Measurements from ENCODE around the gene TMC2. TPM values are rescaled to one million over a fixed set of nuclear protein-coding genes. Genes with fewer than 3 reads are reported as not detected.

TMC2 gene
- total RNA-seq, 1 experiment from 2014 or later, result not detected

- no peaks in the 10 kb centered on the region for H3K4me1 Mint-ChIP-seq
- no peak for ATAC-seq
- TF ChIP-seq ESRRA (CRISPR knock-in tag; IDR thresholded peaks at IDR 0.05; ENCODE audit: borderline replicate concordance), result no peak
- CTCF ChIA-PET, result no interaction called here
- no peak overlapping the region for H3K4me3 Mint-ChIP-seq
- no peak for DNase-seq (ENCODE audit: low spot score)
- peaks cover 32% of the 10 kb centered on the region for H3K27me3 Mint-ChIP-seq (ENCODE audit: low read depth)
- no peak overlapping the region for H3K27ac Mint-ChIP-seq
- no peaks in the 10 kb centered on the region for H3K36me3 Mint-ChIP-seq
- POLR2A ChIA-PET, result no interaction called here
- H3K9me3 Mint-ChIP-seq, result peaks cover 7% of the 10 kb centered on the region; the same call in 1 of the 2 replicates
Observed at GRCh38 chr20:2619337-2619736, 83.0 kb downstream of the TMC2 start.

- DNase-seq (ENCODE audit: low spot score), result no peak
- Mint-ChIP-seq H3K4me1 (no peaks in the 10 kb centered on the region), H3K4me3 (no peak overlapping the region), H3K27ac (no peak overlapping the region), H3K27me3 (ENCODE audit: low read depth) (peaks cover 37% of the 10 kb centered on the region), H3K36me3 (no peaks in the 10 kb centered on the region), H3K9me3 (peaks cover 7% of the 10 kb centered on the region; the same call in 1 of the 2 replicates)
- no peak for ATAC-seq
- ChIA-PET POLR2A (no interaction called here), CTCF (no interaction called here)
- TF ChIP-seq ATF2 (CRISPR knock-in tag; IDR thresholded peaks at IDR 0.05; ENCODE audit: borderline replicate concordance, low read depth) (no peak), SMAD3 (CRISPR knock-in tag; IDR thresholded peaks at IDR 0.05; ENCODE audit: borderline replicate concordance) (no peak), CBFB (CRISPR knock-in tag; IDR thresholded peaks at IDR 0.05; ENCODE audit: low read depth) (no peak), HMGA2 (CRISPR knock-in tag; IDR thresholded peaks at IDR 0.05) (no peak), FOXJ3 (CRISPR knock-in tag; IDR thresholded peaks at IDR 0.05; ENCODE audit: borderline replicate concordance) (no peak), MYBL2 (CRISPR knock-in tag; IDR thresholded peaks at IDR 0.05) (no peak), KAT7 (CRISPR knock-in tag; IDR thresholded peaks at IDR 0.05; ENCODE audit: borderline replicate concordance) (no peak)
Observed at GRCh38 chr20:2619961-2620595, 83.7 kb downstream of the TMC2 start.

- Mint-ChIP-seq H3K4me1 (no peaks in the 10 kb centered on the region), H3K27ac (no peak overlapping the region), H3K9me3 (peaks cover 18% of the 10 kb centered on the region), H3K36me3 (no peaks in the 10 kb centered on the region), H3K4me3 (no peak overlapping the region), H3K27me3 (ENCODE audit: low read depth) (peaks cover 40% of the 10 kb centered on the region)
- ChIA-PET POLR2A (interaction anchor here (0.6 kb wide), 1 partner anchor 388 kb away, joined by 4 read pairs; no protein-coding TSS in a partner anchor), CTCF (interaction anchor here (0.6 kb wide), 1 partner anchor 12 kb away, joined by 3 read pairs; no protein-coding TSS in a partner anchor)
- ATAC-seq (no peak), DNase-seq (ENCODE audit: low spot score) (no peak)
- TF ChIP-seq NFATC4 (CRISPR knock-in tag; IDR thresholded peaks at IDR 0.05) (no peak), EMX1 (CRISPR knock-in tag; IDR thresholded peaks at IDR 0.05) (no peak), CBFB (CRISPR knock-in tag; IDR thresholded peaks at IDR 0.05; ENCODE audit: low read depth) (no peak), IRF1 (CRISPR knock-in tag; IDR thresholded peaks at IDR 0.05) (no peak), ATF1 (CRISPR knock-in tag; IDR thresholded peaks at IDR 0.05) (no peak), RORB (CRISPR knock-in tag; IDR thresholded peaks at IDR 0.05) (no peak), NFE2L1 (CRISPR knock-in tag; IDR thresholded peaks at IDR 0.05) (no peak), KAT7 (CRISPR knock-in tag; IDR thresholded peaks at IDR 0.05; ENCODE audit: borderline replicate concordance) (no peak)
Observed at GRCh38 chr20:2624190-2624589, 87.8 kb downstream of the TMC2 start.

- Mint-ChIP-seq H3K36me3 (no peaks in the 10 kb centered on the region), H3K27ac (no peak overlapping the region), H3K4me3 (no peak overlapping the region), H3K4me1 (no peaks in the 10 kb centered on the region), H3K9me3 (peaks cover 11% of the 10 kb centered on the region), H3K27me3 (ENCODE audit: low read depth) (peaks cover 32% of the 10 kb centered on the region)
- ATAC-seq (no peak), DNase-seq (ENCODE audit: low spot score) (no peak)
- ChIA-PET POLR2A (no interaction called here), CTCF (no interaction called here)
- TF ChIP-seq CTCF (IDR thresholded peaks at IDR 0.05), result no peak
- TF ChIP-seq ZNF423 (CRISPR knock-in tag; IDR thresholded peaks at IDR 0.05), result no peak
Observed at GRCh38 chr20:2625062-2625461, 88.7 kb downstream of the TMC2 start.

Data from WTC11 (cell line).